HCT116 (cell line): ENCODE results near the gene MBTPS1. TPM values are rescaled to one million over a fixed set of nuclear protein-coding genes. Genes with fewer than 3 reads are reported as not detected.

Experiments used
- ATAC-seq: fragments of 200-7000 bp; cut with Tn5 transposase; 2 replicates; pipeline ENCODE4 v1.9.1; 2020; ENCODE audit warnings: mild to moderate bottlenecking, moderate library complexity
- BruUV-seq: library from RNA; stranded (reverse); fragments of 400-500 nt; replicated peaks from 2 replicates; lab custom pipeline; 2021; lab: Mats Ljungman, UMichigan
- CTCF ChIA-PET: fragments of 300-600 bp; sonication (Branson Sonifier 250); formaldehyde crosslinking; loops from one replicate; lab custom pipeline; 2021; ENCODE audit warnings: antibody characterized with exemption; lab: Charles Lee
- POLR2A ChIA-PET: fragments of 300-600, 350-600 bp; sonication (Branson Sonifier 250); formaldehyde crosslinking; loops from one replicate; lab custom pipeline; 2021; ENCODE audit warnings: antibody characterized with exemption; lab: Charles Lee
- RAD21 ChIA-PET, 2 experiments: fragments of 300-600 bp; sonication (Branson Sonifier 250); formaldehyde crosslinking; loops; one replicate each; lab custom pipeline; 2023; ENCODE audit warnings: low total read pairs in 2 of 2; ENCODE audit not compliant: uncharacterized antibody in 2 of 2, unreplicated experiment in 2 of 2, low non-redundant PET in 1 of 2; lab: Charles Lee
- DNase-seq: peaks from one replicate; pipeline ENCODE4 v3.0.0-alpha.2; 2010; ENCODE audit warnings: low read depth, low spot score
- H2AFZ ChIP-seq: fragments of 200-600 bp; shearing (Covaris generic), sonication (generic); 2 replicates; pipeline ENCODE4 v1.6.1; 2017; ENCODE audit warnings: low read depth, mixed run types, mixed read lengths, antibody characterized with exemption, low read length; ENCODE audit not compliant: poor library complexity, severe bottlenecking
- H3K27ac ChIP-seq: 2 replicates; pipeline ENCODE4 v1.5.1; 2012; ENCODE audit warnings: low read depth, low read length
- H3K27me3 ChIP-seq: fragments of 200-600 bp; sonication (generic); 2 replicates; pipeline ENCODE4 v1.6.1; 2016; ENCODE audit warnings: mixed run types, low read length, mixed read lengths; ENCODE audit not compliant: insufficient read depth
- H3K36me3 ChIP-seq, 2 experiments: fragments of 200-500 bp in 1 of 2; fragments of 200-600 bp in 1 of 2; sonication (Bioruptor generic) in 1 of 2; sonication (generic) in 1 of 2; 2 replicates each; pipeline versions ENCODE4 v1.5.1 to v1.6.1; 2014 to 2016; ENCODE audit warnings: low read length in 2 of 2, inconsistent platforms in 1 of 2, mixed read lengths in 1 of 2, mixed run types in 1 of 2; ENCODE audit not compliant: insufficient read depth in 2 of 2, control insufficient read depth in 1 of 2
- H3K4me1 ChIP-seq, 2 experiments: fragments of 200-600 bp in 1 of 2; sonication (generic) in 1 of 2; 2 replicates each; pipeline versions ENCODE4 v1.5.1 to v1.6.1; 2012 to 2017; ENCODE audit warnings: low read length in 2 of 2, inconsistent platforms in 1 of 2, mild to moderate bottlenecking in 1 of 2, mixed read lengths in 1 of 2, mixed run types in 1 of 2, moderate library complexity in 1 of 2; ENCODE audit not compliant: insufficient read depth in 2 of 2, control insufficient read depth in 1 of 2
- H3K4me2 ChIP-seq: fragments of 200-600 bp; sonication (generic); 2 replicates; pipeline ENCODE4 v1.6.1; 2017; ENCODE audit warnings: mixed run types, low read length, mixed read lengths
- H3K4me3 ChIP-seq, 2 experiments: fragments of 200-600 bp in 1 of 2; sonication (generic) in 1 of 2; replicated peaks in 1 of 2; 2 replicates each; pipeline ENCODE4 v1.5.1; 2011 to 2016; ENCODE audit warnings: low read length in 2 of 2, control low read depth in 1 of 2, low read depth in 1 of 2, mild to moderate bottlenecking in 1 of 2, mixed read lengths in 1 of 2, mixed run types in 1 of 2
- H3K79me2 ChIP-seq: fragments of 200-600 bp; sonication (generic); 2 replicates; pipeline ENCODE4 v1.6.1; 2017; ENCODE audit warnings: mild to moderate bottlenecking, mixed run types, low read length, moderate library complexity, mixed read lengths; ENCODE audit not compliant: insufficient read depth
- H3K9ac ChIP-seq: fragments of 200-600 bp; sonication (generic); 2 replicates; pipeline ENCODE4 v1.6.1; 2016; ENCODE audit warnings: low read length, mixed read lengths
- H3K9me2 ChIP-seq: fragments of 200-600 bp; sonication (generic), shearing (Covaris generic); 2 replicates; pipeline ENCODE4 v1.6.1; 2017; ENCODE audit warnings: mixed run types, mild to moderate bottlenecking, moderate library complexity; ENCODE audit not compliant: insufficient read depth
- H3K9me3 ChIP-seq, 2 experiments: fragments of 200-500 bp in 1 of 2; fragments of 200-600 bp in 1 of 2; sonication (Bioruptor generic) in 1 of 2; sonication (generic) in 1 of 2; 2 replicates each; pipeline ENCODE4 v1.6.1; 2014 to 2017; ENCODE audit warnings: low read length in 2 of 2, mixed read lengths in 2 of 2, inconsistent platforms in 1 of 2, low read depth in 1 of 2, mild to moderate bottlenecking in 1 of 2, mixed run types in 1 of 2, moderate library complexity in 1 of 2; ENCODE audit not compliant: control insufficient read depth in 1 of 2, insufficient read depth in 1 of 2
- H4K20me1 ChIP-seq: fragments of 200-600 bp; sonication (generic), shearing (Covaris generic); 2 replicates; pipeline ENCODE4 v1.6.1; 2017; ENCODE audit warnings: mixed run types, mild to moderate bottlenecking, moderate library complexity; ENCODE audit not compliant: insufficient read depth
- CBX3 ChIP-seq: IDR thresholded peaks from 2 replicates; pipeline ENCODE4 v1.6.1; 2012; ENCODE audit warnings: low read depth
- EGR1 ChIP-seq: IDR thresholded peaks from 2 replicates; pipeline ENCODE4 v1.6.1; 2012; ENCODE audit warnings: low read depth
- JUND ChIP-seq: IDR thresholded peaks from 2 replicates; pipeline ENCODE4 v1.6.1; 2012
- MAX ChIP-seq: IDR thresholded peaks from 2 replicates; pipeline ENCODE4 v1.6.1; 2012
- POLR2AphosphoS5 ChIP-seq: IDR thresholded peaks from 2 replicates; pipeline ENCODE4 v1.6.1; 2011; ENCODE audit warnings: mild to moderate bottlenecking, low read depth, low read length, moderate library complexity
- RAD21 ChIP-seq: IDR thresholded peaks from 2 replicates; pipeline ENCODE4 v1.6.1; 2012; ENCODE audit warnings: low read depth, mild to moderate bottlenecking
- SIN3A ChIP-seq: IDR thresholded peaks from 2 replicates; pipeline ENCODE4 v1.6.1; 2012; ENCODE audit warnings: low read depth
- SRF ChIP-seq: IDR thresholded peaks from 2 replicates; pipeline ENCODE4 v1.6.1; 2012; ENCODE audit warnings: low read depth
- TCF7L2 ChIP-seq: IDR thresholded peaks from 2 replicates; pipeline ENCODE4 v1.7.0; 2011; ENCODE audit warnings: borderline replicate concordance, inconsistent platforms; ENCODE audit not compliant: insufficient read depth, insufficient read length; ENCODE audit errors: extremely low read depth
- YY1 ChIP-seq: IDR thresholded peaks from 2 replicates; pipeline ENCODE4 v1.6.1; 2011; ENCODE audit warnings: low read length, low read depth, moderate library complexity, mild to moderate bottlenecking; ENCODE audit not compliant: insufficient replicate concordance; ENCODE audit errors: extremely low read depth
- ZFX ChIP-seq: fragments of 450-650 bp; IDR thresholded peaks from 2 replicates; pipeline ENCODE4 v1.6.1; 2017
- ZNF274 ChIP-seq: fragments of 200-500 bp; sonication (Bioruptor generic); IDR thresholded peaks from 2 replicates; pipeline ENCODE4 v1.6.1; 2014; ENCODE audit warnings: mild to moderate bottlenecking, low read depth, low read length, inconsistent platforms
- intact Hi-C: fragments of 100-400 bp; cut with micrococcal nuclease; formaldehyde crosslinking; loops from 2 replicates; pipeline ENCODE4 v1.10.0; 2022
- total RNA-seq: library from RNA; stranded (reverse); gene quantifications from one replicate; pipeline ENCODE4 v1.2.1, GENCODE V29; 2021; ENCODE audit not compliant: unreplicated experiment
- TF ChIP-seq, protein P1 (sequence below): IDR thresholded peaks from 2 replicates; pipeline ENCODE4 v1.6.1; 2011; ENCODE audit warnings: mild to moderate bottlenecking, low read length, moderate library complexity; ENCODE audit not compliant: insufficient replicate concordance; ENCODE audit errors: extremely low read depth
- TF ChIP-seq, protein P2 (sequence below), 3 experiments: fragments of 200-600 bp in 1 of 3; sonication (generic) in 1 of 3; IDR thresholded peaks in 2 of 3; conservative IDR thresholded peaks in 1 of 3; 2 replicates each; pipeline ENCODE4 v1.5.1; 2012 to 2017; ENCODE audit warnings: low read depth in 2 of 3, low read length in 2 of 3, antibody characterized with exemption in 1 of 3, borderline replicate concordance in 1 of 3, control low read depth in 1 of 3, mild to moderate bottlenecking in 1 of 3, mixed read lengths in 1 of 3, mixed run types in 1 of 3, moderate library complexity in 1 of 3; ENCODE audit not compliant: insufficient read depth in 1 of 3

The MBTPS1 gene
- total RNA-seq, 1 experiment from 2014 or later, result 111 TPM

GRCh38 chr16:84026606-84027005 is 90.1 kb downstream of the MBTPS1 start:
- Histone ChIP-seq H3K9me3 (peaks cover 2 to 5% of the 10 kb centered on the region in 2 experiments; a peak in 2 of 4 replicates), H3K27ac (no peak overlapping the region), H3K4me1 (peaks cover 0 to 7% of the 10 kb centered on the region in 2 experiments; a peak in 1 of 4 replicates), H3K4me3 (no peak overlapping the region), H3K79me2 (no peaks in the 10 kb centered on the region), H2AFZ (no peak overlapping the region), H3K36me3 (no peaks in the 10 kb centered on the region), H3K4me2 (no peak overlapping the region), H4K20me1 (no peaks in the 10 kb centered on the region), H3K9ac (no peak overlapping the region), H3K9me2 (no peaks in the 10 kb centered on the region), H3K27me3 (no peaks in the 10 kb centered on the region)
- no TSS peak for BruUV-seq
- POLR2A ChIA-PET, result no interaction called here
- DNase-seq (no peak), ATAC-seq (no peak)
- intact Hi-C loops, result no loop called here
- CTCF ChIA-PET, result no interaction called here
- RAD21 ChIA-PET, result no interaction called here
- no peak for TF ChIP-seq SIN3A
- no peak for TF ChIP-seq YY1
- TF ChIP-seq, protein P1, sequence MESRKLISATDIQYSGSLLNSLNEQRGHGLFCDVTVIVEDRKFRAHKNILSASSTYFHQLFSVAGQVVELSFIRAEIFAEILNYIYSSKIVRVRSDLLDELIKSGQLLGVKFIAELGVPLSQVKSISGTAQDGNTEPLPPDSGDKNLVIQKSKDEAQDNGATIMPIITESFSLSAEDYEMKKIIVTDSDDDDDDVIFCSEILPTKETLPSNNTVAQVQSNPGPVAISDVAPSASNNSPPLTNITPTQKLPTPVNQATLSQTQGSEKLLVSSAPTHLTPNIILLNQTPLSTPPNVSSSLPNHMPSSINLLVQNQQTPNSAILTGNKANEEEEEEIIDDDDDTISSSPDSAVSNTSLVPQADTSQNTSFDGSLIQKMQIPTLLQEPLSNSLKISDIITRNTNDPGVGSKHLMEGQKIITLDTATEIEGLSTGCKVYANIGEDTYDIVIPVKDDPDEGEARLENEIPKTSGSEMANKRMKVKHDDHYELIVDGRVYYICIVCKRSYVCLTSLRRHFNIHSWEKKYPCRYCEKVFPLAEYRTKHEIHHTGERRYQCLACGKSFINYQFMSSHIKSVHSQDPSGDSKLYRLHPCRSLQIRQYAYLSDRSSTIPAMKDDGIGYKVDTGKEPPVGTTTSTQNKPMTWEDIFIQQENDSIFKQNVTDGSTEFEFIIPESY, result no peak
- no peak for TF ChIP-seq JUND
- no peak for TF ChIP-seq RAD21
- no peak for TF ChIP-seq ZNF274

DNA sequence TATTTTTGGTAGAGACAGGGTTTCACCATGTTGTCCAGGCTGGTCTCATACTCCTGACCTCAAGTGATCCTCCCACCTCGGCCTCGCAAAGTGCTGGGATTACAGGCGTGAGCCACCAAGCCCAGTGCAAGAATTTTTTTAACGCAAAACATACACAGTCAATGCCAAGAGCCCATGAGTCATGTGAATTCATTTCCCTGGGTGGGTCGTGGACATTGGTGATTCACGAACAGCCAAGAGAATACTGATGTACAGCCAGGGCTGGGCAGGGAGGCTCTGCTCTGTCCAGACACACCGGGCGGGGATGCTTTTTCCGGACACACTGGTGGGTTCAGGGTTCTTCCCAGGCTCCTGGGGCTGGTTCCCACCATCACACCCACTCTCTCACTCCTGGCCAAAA is 91.9 kb downstream of the MBTPS1 start:
- Histone ChIP-seq H3K27me3 (no peaks in the 10 kb centered on the region), H3K4me2 (no peak overlapping the region), H3K9me3 (peaks cover 8 to 12% of the 10 kb centered on the region in 2 experiments; a peak in 2 of 4 replicates), H3K36me3 (no peaks in the 10 kb centered on the region), H3K4me3 (no peak overlapping the region), H3K27ac (no peak overlapping the region), H3K9me2 (no peaks in the 10 kb centered on the region), H3K79me2 (no peaks in the 10 kb centered on the region), H3K4me1 (peaks cover 0 to 7% of the 10 kb centered on the region in 2 experiments; a peak in 1 of 4 replicates), H4K20me1 (no peaks in the 10 kb centered on the region), H2AFZ (no peak overlapping the region), H3K9ac (no peak overlapping the region)
- intact Hi-C loops, result no loop called here
- RAD21 ChIA-PET, result no interaction called here
- POLR2A ChIA-PET, result no interaction called here
- ATAC-seq, result no peak
- no peak for DNase-seq
- CTCF ChIA-PET, result no interaction called here
- BruUV-seq, result no TSS peak
- TF ChIP-seq, protein P1, result no peak
- TF ChIP-seq MAX (no peak), TCF7L2 (no peak), SRF (no peak), ZFX (no peak), EGR1 (no peak), POLR2AphosphoS5 (no peak), CBX3 (no peak), JUND (no peak)
- TF ChIP-seq, protein P2, sequence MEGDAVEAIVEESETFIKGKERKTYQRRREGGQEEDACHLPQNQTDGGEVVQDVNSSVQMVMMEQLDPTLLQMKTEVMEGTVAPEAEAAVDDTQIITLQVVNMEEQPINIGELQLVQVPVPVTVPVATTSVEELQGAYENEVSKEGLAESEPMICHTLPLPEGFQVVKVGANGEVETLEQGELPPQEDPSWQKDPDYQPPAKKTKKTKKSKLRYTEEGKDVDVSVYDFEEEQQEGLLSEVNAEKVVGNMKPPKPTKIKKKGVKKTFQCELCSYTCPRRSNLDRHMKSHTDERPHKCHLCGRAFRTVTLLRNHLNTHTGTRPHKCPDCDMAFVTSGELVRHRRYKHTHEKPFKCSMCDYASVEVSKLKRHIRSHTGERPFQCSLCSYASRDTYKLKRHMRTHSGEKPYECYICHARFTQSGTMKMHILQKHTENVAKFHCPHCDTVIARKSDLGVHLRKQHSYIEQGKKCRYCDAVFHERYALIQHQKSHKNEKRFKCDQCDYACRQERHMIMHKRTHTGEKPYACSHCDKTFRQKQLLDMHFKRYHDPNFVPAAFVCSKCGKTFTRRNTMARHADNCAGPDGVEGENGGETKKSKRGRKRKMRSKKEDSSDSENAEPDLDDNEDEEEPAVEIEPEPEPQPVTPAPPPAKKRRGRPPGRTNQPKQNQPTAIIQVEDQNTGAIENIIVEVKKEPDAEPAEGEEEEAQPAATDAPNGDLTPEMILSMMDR (IDR thresholded peaks at IDR 0.05 in 2 of 3, conservative IDR thresholded peaks at IDR 0.05 in 1 of 3; ENCODE audit: borderline replicate concordance in 1 of 3, insufficient read depth in 1 of 3, low read depth in 2 of 3, low read length in 2 of 3), result no peak
